ENCODE data around the gene DDX54. TPM values are rescaled to one million over a fixed set of nuclear protein-coding genes. Genes with fewer than 3 reads are reported as not detected.
"Not testable (repeated sequence)": the region's sequence is repeated elsewhere in the genome, so short reads cannot be mapped to it uniquely, and the experiment has no call there.

Gene DDX54
- total RNA-seq, 1 donor from 2014 or later, result 19.4 TPM

GRCh38 chr12:113119980-113120669 lies 65.2 kb downstream of the DDX54 start:
- DNase-seq, result no peak

GRCh38 chr12:113118142-113118541 lies 67.1 kb downstream of the DDX54 start:
- no peak for DNase-seq

- not testable (repeated sequence) for DNase-seq
These were observed 67.6 kb downstream of the DDX54 start for GRCh38 chr12:113117684-113118083.

DNA sequence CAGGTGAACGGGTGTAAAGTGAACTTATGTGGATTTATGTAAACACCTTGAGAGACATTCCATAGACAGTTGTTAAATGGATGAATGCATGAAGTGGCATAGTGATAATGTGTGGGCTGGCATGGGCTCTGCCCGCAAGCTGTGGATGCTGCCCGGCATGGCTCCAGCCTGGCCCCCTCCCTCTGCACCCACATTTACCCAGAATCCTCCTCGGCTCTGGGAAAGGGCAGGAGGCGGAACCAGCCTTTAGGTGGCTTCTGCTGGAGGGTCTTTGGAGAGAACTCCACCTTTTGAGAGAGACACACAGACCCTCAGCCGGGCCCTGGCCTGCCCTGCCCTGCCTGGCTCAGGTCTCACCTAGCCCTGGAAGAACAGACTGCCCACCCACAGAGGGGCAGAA lies 68.4 kb downstream of the DDX54 start:
- no peak for DNase-seq

- DNase-seq, result no peak
These were observed 69.7 kb downstream of the DDX54 start for GRCh38 chr12:113115455-113116126.

DNA sequence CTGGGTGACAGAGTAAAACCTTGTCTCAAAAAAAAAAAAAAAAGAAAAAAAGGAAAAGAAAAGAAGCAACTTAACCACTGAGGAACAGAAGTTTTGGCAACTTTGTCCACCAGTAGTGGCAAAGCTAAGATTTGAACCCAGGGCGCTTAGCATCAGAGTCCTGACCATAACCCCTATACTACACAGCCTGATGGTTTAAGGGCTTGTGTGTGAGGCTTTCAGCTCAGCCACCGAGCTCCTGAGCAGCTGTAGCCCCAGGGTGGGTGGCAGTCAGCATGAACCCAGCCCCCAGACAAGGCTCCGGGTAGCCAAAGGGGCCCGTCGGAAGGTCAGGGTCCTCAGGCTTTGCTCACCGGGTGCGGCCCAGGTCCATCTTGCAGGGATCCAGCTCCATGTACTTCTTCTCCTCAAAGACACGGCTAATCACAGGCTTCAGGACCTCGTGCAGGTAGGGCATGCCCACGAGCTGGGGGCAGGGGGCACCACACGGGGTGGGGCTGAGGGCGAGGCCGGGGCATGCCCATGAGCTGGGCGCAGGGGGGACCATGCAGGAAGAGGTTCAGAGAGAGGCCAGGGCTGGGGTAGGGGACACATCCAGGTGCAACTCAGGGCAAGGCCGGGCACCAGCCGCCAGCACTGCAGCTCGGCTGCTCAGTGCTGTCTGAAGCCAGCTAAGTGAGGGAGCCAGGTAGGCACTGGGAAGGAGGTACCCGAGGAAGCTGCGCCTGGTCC lies 70.7 kb downstream of the DDX54 start:
- DNase-seq, result no peak

GRCh38 chr12:113113397-113113796 lies 71.9 kb downstream of the DDX54 start:
- no peak for DNase-seq

- DNase-seq, result no peak
These were observed 73.0 kb downstream of the DDX54 start for GRCh38 chr12:113112043-113112899.

- no peak for DNase-seq
These were observed 74.0 kb downstream of the DDX54 start for GRCh38 chr12:113111247-113111646.

- DNase-seq, result no peak
These were observed 75.2 kb downstream of the DDX54 start for GRCh38 chr12:113109872-113110599.

GRCh38 chr12:113109360-113109759 lies 75.9 kb downstream of the DDX54 start:
- no peak for DNase-seq

DNA sequence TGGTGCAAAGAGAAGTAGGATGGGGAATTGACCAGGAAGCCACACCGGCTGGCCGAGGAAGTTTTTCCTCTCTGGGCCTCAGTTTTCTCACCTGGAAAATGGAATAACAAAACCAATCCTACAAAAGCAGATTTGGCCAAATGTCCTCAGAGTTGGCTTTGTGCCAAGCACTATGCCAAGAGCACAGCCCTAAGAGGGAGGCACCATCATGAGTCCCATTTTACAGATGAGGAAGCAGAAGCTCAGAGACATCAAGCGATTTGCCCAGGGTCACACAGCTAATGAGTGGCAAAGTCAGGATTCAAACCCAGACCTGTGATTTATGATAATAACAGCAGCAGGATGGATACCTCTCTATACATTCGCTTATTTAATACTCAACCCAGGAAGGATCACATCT lies 77.0 kb downstream of the DDX54 start:
- no peak for DNase-seq

Small RNA genes within 50 kb of the gene (small RNA-seq; reads per million reads assigned to genes)
- gene MIR7106 (ENCODE audit: low replicate concordance) (not detected), gene RF00019 (ENCODE audit: low replicate concordance) (not detected)

Other genes with a start within 250 kb of the DDX54 start
- gene OAS3, start 247.0 kb downstream of the DDX54 start, total RNA-seq, result 8.8 TPM
- 2.6 TPM for gene OAS2, start 207.0 kb downstream of the DDX54 start, total RNA-seq
- gene DTX1, start 128.7 kb downstream of the DDX54 start, total RNA-seq, result 10.9 TPM
- 3.8 TPM for gene RASAL1, start 49.7 kb downstream of the DDX54 start, total RNA-seq
- 6.9 TPM for gene CFAP73, start 35.8 kb downstream of the DDX54 start, total RNA-seq
- gene RITA1, start 243 bp upstream of the DDX54 start, total RNA-seq, result 12.1 TPM
- 27.0 TPM for gene TPCN1, start 36.0 kb upstream of the DDX54 start, total RNA-seq
- gene SLC8B1, start 149.6 kb upstream of the DDX54 start, total RNA-seq, result 18.5 TPM
- gene PLBD2, start 173.1 kb upstream of the DDX54 start, total RNA-seq, result 17.4 TPM
- gene SDS, start 218.4 kb upstream of the DDX54 start, total RNA-seq, result not detected
- 0.31 TPM for gene SDSL, start 236.9 kb upstream of the DDX54 start, total RNA-seq